Adipose tissue (tissue), 3 donors: ENCODE results near the gene LPCAT1. TPM values are rescaled to one million over a fixed set of nuclear protein-coding genes. Genes with fewer than 3 reads are reported as not detected.
"Not testable (repeated sequence)": the region's sequence is repeated elsewhere in the genome, so short reads cannot be mapped to it uniquely, and the experiment has no call there.

Experiments
- H3K27ac ChIP-seq: one replicate; pipeline ENCODE4 v1.5.1; 2013; ENCODE audit warnings: low read depth, low read length
- WGBS, 3 donors: extraction: QIAGEN DNeasy Blood & Tissue Kit; methylation state at CpG; one replicate each; pipeline ENCODE4 v1.1.7; 2013; 5-methylcytosine and 5-hydroxymethylcytosine counted together
- polyA plus RNA-seq, 3 donors: library from polyadenylated mRNA; stranded (reverse); fragments of 200-250 nt; gene quantifications; one replicate each; pipeline ENCODE4 v1.2.3, GENCODE V29; 2013
- donor health status: healthy with polysubstance abuse.
- donor health status: Bipolar disorder and iron deficiency.
- donor health status: healthy.

LPCAT1 gene
- polyA plus RNA-seq, 3 donors: 7.5 to 21.7 (median 21.0) TPM

DNA sequence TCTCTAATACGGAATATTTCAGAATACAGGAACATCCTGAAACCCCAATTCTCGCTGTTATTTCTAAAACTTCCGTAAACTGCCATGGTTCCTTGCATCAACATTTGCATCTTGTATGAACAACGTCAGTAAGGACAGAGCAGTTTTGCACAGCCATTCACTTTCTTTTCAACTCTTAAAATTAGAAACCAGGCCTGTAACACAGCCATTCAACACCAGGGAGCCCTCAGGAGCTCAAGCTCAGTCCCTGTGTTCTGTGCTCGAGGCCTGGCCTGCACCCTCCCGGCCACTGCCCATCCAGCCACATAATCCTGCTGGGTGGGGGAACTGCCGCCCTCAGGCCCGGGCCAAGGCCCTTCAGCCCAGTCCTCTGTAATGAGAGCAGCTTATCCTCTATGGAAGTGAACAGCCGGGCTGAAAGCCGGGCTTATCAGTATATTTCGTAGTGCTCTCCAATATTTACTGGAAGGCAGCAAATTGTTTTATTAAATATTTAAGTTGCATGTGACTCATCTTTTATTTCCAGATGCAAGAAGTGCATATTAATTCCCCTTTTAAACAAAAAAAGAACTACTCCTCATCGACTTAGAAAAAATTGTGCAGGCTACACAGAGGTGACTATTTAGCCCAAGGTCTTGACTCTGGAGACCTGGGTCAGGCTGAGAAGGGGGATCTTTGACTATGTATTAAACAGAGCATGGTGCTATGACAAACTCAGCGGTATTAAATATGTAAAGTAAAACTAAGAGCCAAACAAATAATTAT is 45.3 kb downstream of the LPCAT1 start:
- WGBS, 3 donors: 78 to 93% (median 84%) methylated on average over 13 of the region's 13 CpGs
- H3K27ac ChIP-seq: no peak overlapping the region

- 54 to 93% (median 68%) methylated on average over 16 of the region's 16 CpGs for WGBS, 3 donors
- H3K27ac ChIP-seq: no peak overlapping the region
Measured at GRCh38 chr5:1477341-1477740, 46.4 kb downstream of the LPCAT1 start.

DNA sequence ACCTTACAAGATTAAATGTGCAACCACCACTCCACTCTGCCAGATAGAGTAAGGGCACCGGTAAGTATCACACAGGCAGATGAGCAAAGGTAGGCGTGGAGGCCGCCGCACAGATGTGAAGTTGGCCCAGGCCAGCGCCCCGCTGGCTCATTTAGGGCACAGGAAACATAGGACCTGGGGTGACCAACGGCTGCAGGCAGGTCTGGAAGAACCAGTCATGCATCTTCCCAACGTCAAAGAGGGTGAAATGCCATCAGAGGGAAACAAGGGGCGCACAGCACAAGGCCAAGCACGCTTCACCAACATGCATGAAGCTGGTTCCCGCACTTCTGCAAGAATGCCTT is 46.8 kb downstream of the LPCAT1 start:
- WGBS, 3 donors: 87 to 90% (median 89%) methylated on average over 11 of the region's 11 CpGs
- no peak overlapping the region for H3K27ac ChIP-seq

- H3K27ac ChIP-seq: no peak overlapping the region
- 90 to 93% (median 92%) methylated on average over 27 to 28 of the region's 28 CpGs for WGBS, 3 donors
Measured at GRCh38 chr5:1476181-1476966, 47.4 kb downstream of the LPCAT1 start.

GRCh38 chr5:1475544-1475900 is 48.2 kb downstream of the LPCAT1 start:
- 84 to 94% (median 85%) methylated on average over 16 to 17 of the region's 17 CpGs for WGBS, 3 donors

GRCh38 chr5:1474866-1475543 is 48.8 kb downstream of the LPCAT1 start:
- H3K27ac ChIP-seq: no peak overlapping the region
- 78 to 88% (median 85%) methylated on average over 24 of the region's 24 CpGs for WGBS, 3 donors

More at GRCh38 chr5:1475544-1475900, 48.2 kb downstream of the LPCAT1 start:
- not testable (repeated sequence) for H3K27ac ChIP-seq

GRCh38 chr5:1474183-1474839 is 49.4 kb downstream of the LPCAT1 start:
- 93 to 94% (median 93%) methylated on average over 21 of the region's 21 CpGs for WGBS, 3 donors
- no peak overlapping the region for H3K27ac ChIP-seq

- H3K27ac ChIP-seq: no peak overlapping the region
- 95 to 96% (median 96%) methylated on average over 12 of the region's 12 CpGs for WGBS, 3 donors
Measured at GRCh38 chr5:1473746-1474145, 50.0 kb downstream of the LPCAT1 start.

DNA sequence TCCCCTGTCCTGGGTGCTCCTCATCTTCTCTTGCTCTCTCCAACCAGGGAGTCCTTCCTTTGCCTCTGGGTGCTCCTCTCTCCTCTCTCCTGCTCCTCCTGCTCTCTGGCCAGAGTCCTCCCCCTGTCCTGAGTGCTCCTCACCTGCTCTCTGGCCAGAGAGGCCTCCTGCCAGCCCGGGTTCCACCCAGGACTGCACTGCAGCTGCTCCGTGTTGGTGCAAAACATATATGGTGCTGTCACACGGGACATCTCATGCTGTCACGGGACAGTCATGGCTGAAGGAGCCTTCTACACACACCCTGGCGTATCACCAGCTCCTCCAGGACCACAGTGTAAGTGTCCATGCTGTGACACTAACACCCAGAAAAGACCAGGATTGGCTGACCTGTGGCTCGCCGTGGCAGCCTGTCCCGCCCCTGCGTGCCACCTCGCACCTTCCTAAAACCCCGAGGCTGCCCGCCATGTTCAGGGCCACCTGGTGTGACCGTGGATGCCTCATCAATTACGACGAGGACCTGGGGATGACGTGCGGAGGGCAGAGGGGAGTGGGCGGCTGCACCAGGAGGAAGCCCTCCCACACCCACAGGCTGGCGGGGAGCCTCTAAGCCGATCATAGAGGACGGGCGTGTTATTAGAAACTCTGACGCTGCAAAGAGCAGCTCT is 50.7 kb downstream of the LPCAT1 start:
- WGBS, 3 donors: 92 to 93% (median 93%) methylated on average over 23 of the region's 23 CpGs
- no peak overlapping the region for H3K27ac ChIP-seq

DNA sequence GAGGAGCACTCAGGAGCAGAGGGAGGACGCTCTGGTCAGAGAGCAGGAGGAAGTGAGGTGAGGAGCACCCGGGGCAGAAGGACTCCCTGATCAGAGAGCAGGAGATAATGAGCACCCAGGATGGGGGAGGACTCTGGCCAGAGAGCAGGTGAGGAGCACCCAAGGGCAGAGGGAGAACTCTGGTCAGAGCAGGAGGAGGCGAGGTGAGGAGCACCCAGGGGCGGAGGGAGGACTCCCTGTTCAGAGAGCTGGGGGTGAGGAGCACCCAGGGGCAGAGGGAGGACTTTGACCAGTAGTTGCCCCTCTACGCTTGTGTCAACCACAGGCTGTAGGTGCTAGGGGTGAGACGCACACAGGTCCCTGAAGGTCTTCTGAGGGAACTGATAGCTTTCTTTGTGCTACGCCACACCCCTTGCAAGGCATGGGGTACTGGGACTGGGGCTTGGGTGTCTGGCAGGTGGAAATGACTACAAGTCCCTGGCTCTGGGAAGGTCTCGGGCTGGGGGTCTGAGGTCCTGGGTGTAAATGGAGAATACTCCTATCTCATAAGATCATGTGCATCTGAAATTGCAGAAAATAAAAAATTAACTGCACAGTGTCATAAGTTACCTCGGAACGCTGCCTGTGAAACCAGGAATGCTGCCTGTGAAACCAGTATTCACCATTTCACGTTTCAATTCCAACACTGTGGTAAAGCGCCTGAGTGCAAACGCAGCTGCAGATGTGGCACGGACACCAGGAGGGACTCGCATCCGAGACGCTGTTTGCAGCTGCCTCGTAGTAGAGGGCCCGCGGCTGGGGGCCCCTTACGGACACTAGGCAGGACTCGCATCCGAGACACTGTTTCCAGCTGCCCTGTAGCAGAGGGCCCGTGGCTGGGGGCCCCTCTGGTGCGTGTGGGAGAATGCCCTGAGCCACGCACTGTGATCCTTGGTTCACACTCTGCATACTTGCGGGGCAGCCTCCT is 51.5 kb downstream of the LPCAT1 start:
- WGBS, 3 donors: 93 to 94% (median 94%) methylated on average over 27 of the region's 27 CpGs
- no peak overlapping the region for H3K27ac ChIP-seq

GRCh38 chr5:1471240-1471853 is 52.4 kb downstream of the LPCAT1 start:
- 90 to 96% (median 90%) methylated on average over 8 of the region's 8 CpGs for WGBS, 3 donors
- no peak overlapping the region for H3K27ac ChIP-seq

GRCh38 chr5:1470762-1471211 is 53.0 kb downstream of the LPCAT1 start:
- WGBS, 3 donors: 50 to 83% (median 78%) methylated on average over 18 of the region's 18 CpGs

DNA sequence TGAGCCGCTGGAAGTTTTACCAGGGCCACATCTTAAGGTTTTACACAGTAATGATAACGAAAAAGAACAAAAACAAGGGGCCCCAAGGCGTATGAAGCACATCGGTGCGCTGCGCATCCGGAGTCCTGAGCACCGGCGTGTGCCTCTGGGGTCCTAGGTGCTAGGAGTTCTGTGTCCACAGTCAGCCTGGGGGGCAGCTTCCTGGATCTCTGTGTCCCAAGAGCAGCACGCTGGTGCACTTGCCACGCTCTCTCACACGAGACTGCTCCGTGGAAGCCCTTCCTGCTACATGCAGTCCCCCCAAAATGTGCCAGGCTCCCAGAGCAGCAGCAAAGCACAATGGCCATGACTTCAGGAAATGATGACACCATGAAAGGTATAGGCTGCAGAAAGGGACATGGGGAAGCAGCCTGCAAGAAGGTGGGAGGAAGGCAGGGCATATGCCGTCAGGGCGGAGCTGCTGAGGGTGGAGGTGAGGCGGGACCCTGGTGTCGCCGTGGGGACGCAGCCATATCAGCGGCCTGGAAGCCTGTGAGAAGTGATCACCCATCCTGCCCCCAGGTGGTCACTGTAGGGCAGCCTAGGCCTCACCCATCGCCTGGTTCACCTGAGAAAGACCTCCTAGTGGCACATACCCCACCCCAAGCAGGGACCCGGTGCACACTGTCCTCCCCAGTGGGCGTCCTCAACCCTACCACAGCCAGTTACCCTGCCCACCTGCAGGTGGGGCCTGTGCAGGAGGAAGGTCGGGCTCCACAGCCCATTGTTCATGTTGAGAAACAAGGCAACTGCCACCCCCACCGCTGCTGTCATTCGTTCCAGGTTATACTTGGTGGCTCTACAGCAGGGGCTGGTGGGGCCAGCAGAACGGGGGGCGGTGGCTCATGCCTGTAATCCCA is 54.9 kb downstream of the LPCAT1 start:
- no peak overlapping the region for H3K27ac ChIP-seq
- whole genome bisulfite sequencing, 3 donors: 90 to 93% (median 93%) methylated on average over 28 of the region's 28 CpGs

More at GRCh38 chr5:1470762-1471211, 53.0 kb downstream of the LPCAT1 start:
- no peak overlapping the region for H3K27ac ChIP-seq

- H3K27ac ChIP-seq: no peak overlapping the region
- WGBS, 3 donors: 65 to 77% (median 77%) methylated on average over 15 of the region's 15 CpGs
Measured at GRCh38 chr5:1468247-1468612, 55.5 kb downstream of the LPCAT1 start.

GRCh38 chr5:1467341-1468246 is 56.2 kb downstream of the LPCAT1 start:
- 90 to 96% (median 95%) methylated on average over 47 to 51 of the region's 51 CpGs for WGBS, 3 donors

More at GRCh38 chr5:1467341-1468246, 56.2 kb downstream of the LPCAT1 start:
- no peak overlapping the region for H3K27ac ChIP-seq
